CD4-positive, CD25-positive, alpha-beta regulatory T cell (primary cell): ENCODE results near the gene BRF1. TPM values are rescaled to one million over a fixed set of nuclear protein-coding genes. Genes with fewer than 3 reads are reported as not detected.
A peak's percentile ranks its signal among the peaks of the same experiment; 100 is the strongest.

Source experiments
- ATAC-seq, 2 donors: fragments of 150-1000 bp; cut with Tn5 transposase; one replicate each; pipeline ENCODE4 v1.10.0; 2021; ENCODE audit warnings: low read depth in 2 of 2, moderate number of reproducible peaks in 2 of 2, moderate library complexity in 1 of 2
- DNase-seq, 3 donors: peaks; one replicate each; pipeline versions ENCODE4 v3.0.0 to v3.0.0-alpha.2; 2012 to 2022; ENCODE audit warnings: mixed read lengths in 1 of 3
- H3K27ac ChIP-seq: one replicate; pipeline ENCODE4 v1.7.0; 2013; ENCODE audit warnings: mild to moderate bottlenecking, low read length; ENCODE audit not compliant: insufficient read depth, poor library complexity, severe bottlenecking
- H3K27me3 ChIP-seq: one replicate; pipeline ENCODE4 v1.7.0; 2013; ENCODE audit warnings: low read length; ENCODE audit not compliant: control insufficient read depth, insufficient read depth
- H3K36me3 ChIP-seq: one replicate; pipeline ENCODE4 v1.7.0; 2013; ENCODE audit warnings: mild to moderate bottlenecking, low read length, moderate library complexity; ENCODE audit not compliant: control insufficient read depth, insufficient read depth
- H3K4me1 ChIP-seq: 2 replicates; pipeline ENCODE4 v1.7.0; 2013; ENCODE audit warnings: mild to moderate bottlenecking, low read length; ENCODE audit not compliant: insufficient read depth, control insufficient read depth, poor library complexity, severe bottlenecking
- H3K4me3 ChIP-seq: one replicate; pipeline ENCODE4 v1.7.0; 2013; ENCODE audit warnings: low read depth, mild to moderate bottlenecking, low read length, moderate library complexity
- H3K9me3 ChIP-seq, 2 experiments: 1 replicate in 1 of 2; 2 replicates in 1 of 2; pipeline ENCODE4 v1.7.0; 2013; ENCODE audit warnings: low read length in 2 of 2, mild to moderate bottlenecking in 1 of 2, moderate library complexity in 1 of 2; ENCODE audit not compliant: control insufficient read depth in 2 of 2
- H3K27ac Mint-ChIP-seq, 3 donors: one replicate each; pipeline ENCODE4 v1.8.0; 2020 to 2022; ENCODE audit warnings: mild to moderate bottlenecking in 3 of 3, mixed read lengths in 3 of 3, moderate library complexity in 2 of 3
- H3K27me3 Mint-ChIP-seq: one replicate; pipeline ENCODE4 v1.8.0; 2022; ENCODE audit warnings: mild to moderate bottlenecking, mixed read lengths
- H3K36me3 Mint-ChIP-seq: one replicate; pipeline ENCODE4 v1.8.0; 2020; ENCODE audit warnings: mixed read lengths
- H3K4me1 Mint-ChIP-seq, 4 donors: one replicate each; pipeline ENCODE4 v1.8.0; 2020 to 2022; ENCODE audit warnings: mixed read lengths in 4 of 4, mild to moderate bottlenecking in 1 of 4
- H3K4me3 Mint-ChIP-seq, 4 donors: one replicate each; pipeline ENCODE4 v1.8.0; 2020 to 2022; ENCODE audit warnings: mild to moderate bottlenecking in 4 of 4, mixed read lengths in 4 of 4, moderate library complexity in 3 of 4
- H3K9me3 Mint-ChIP-seq, 7 donors: one replicate each; pipeline ENCODE4 v1.8.0; 2020 to 2022; ENCODE audit warnings: mixed read lengths in 7 of 7, mild to moderate bottlenecking in 3 of 7, moderate library complexity in 2 of 7
- polyA plus RNA-seq, 4 donors: library from polyadenylated mRNA; unstranded; fragments of 300-500 nt; fragmentation: Illumina TruSeq; gene quantifications; one replicate each; pipeline ENCODE4 v1.2.3, GENCODE V29; 2021
- total RNA-seq: library from RNA; stranded (reverse); gene quantifications from one replicate; pipeline ENCODE4 v1.2.3, GENCODE V29; 2022

Gene BRF1
- total and polyA plus RNA-seq, 5 donors from 2014 or later: 5.6 to 58.9 (median 7.6) TPM

- DNase-seq (no peak), ATAC-seq (no peak)
- Mint-ChIP-seq H3K4me3 (peak overlapping the region in 1 of 4 donors; percentile 38), H3K27me3 (peaks cover 22% of the 10 kb centered on the region), H3K4me1 (peaks cover 0 to 34% (median 12%) of the 10 kb centered on the region in 4 donors), H3K9me3 (peaks cover 0 to 1% (median 0%) of the 10 kb centered on the region in 7 donors), H3K36me3 (no peaks in the 10 kb centered on the region), H3K27ac (no peak overlapping the region)
- Histone ChIP-seq H3K4me1 (peaks cover 37% of the 10 kb centered on the region), H3K9me3 (no peaks in the 10 kb centered on the region), H3K27me3 (peaks cover 3% of the 10 kb centered on the region), H3K36me3 (no peaks in the 10 kb centered on the region), H3K4me3 (no peak overlapping the region), H3K27ac (no peak overlapping the region)
Measured at GRCh38 chr14:105171004-105171673, 129.7 kb downstream of the BRF1 start.

- Mint-ChIP-seq H3K4me1 (peaks cover 0 to 33% (median 12%) of the 10 kb centered on the region in 4 donors), H3K27ac (no peak overlapping the region), H3K9me3 (peaks cover 0 to 1% (median 0%) of the 10 kb centered on the region in 7 donors), H3K4me3 (peak overlapping the region; percentile 66 to 88 (median 72)), H3K36me3 (no peaks in the 10 kb centered on the region), H3K27me3 (peaks cover 22% of the 10 kb centered on the region)
- Histone ChIP-seq H3K4me3 (no peak overlapping the region), H3K4me1 (peaks cover 35% of the 10 kb centered on the region), H3K36me3 (no peaks in the 10 kb centered on the region), H3K9me3 (no peaks in the 10 kb centered on the region), H3K27ac (no peak overlapping the region), H3K27me3 (peaks cover 3% of the 10 kb centered on the region)
- DNase-seq (no peak), ATAC-seq (no peak)
Measured at GRCh38 chr14:105169776-105170655, 130.8 kb downstream of the BRF1 start.

DNA sequence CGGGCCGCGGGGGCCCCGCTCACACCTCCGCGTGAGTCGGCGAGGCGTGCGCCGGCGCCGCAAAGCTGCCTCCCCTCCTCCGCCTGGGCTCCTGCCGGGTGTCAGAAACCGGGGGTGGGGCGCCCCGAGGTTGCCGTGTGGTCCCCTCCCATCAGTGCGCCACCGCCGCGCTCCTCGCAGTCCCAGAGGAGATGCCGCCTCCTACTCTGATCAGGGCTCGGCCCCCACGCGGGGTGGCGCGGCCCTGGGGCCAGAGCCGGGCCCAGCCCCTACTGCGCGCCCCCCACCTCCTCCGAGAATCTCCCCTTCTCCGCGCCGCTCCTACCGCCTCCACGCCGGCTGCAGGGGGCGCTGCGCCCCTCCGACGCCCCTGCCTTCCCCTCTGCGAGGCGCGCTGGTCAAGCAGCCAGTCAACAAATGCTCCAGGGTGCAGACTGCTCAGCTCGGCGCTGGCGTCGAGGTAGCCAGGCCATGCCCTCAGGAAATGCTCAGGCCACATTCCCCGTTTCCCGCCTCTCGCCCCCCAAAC is 131.8 kb downstream of the BRF1 start:
- Mint-ChIP-seq H3K27ac (no peak overlapping the region), H3K4me1 (peaks cover 0 to 23% (median 9%) of the 10 kb centered on the region in 4 donors), H3K4me3 (peak overlapping the region; percentile 21 to 72 (median 66)), H3K36me3 (no peaks in the 10 kb centered on the region), H3K27me3 (peaks cover 22% of the 10 kb centered on the region), H3K9me3 (peaks cover 0 to 1% (median 0%) of the 10 kb centered on the region in 7 donors)
- no peaks in the 10 kb centered on the region for H3K9me3 ChIP-seq
- H3K27ac ChIP-seq: no peak overlapping the region
- peaks cover 3% of the 10 kb centered on the region for H3K27me3 ChIP-seq
- no peak overlapping the region for H3K4me3 ChIP-seq
- DNase-seq (peak in 2 of 3 donors; percentile 20 to 34), ATAC-seq (peak in 1 of 2 donors; percentile 17)
- H3K4me1 ChIP-seq: peaks cover 25% of the 10 kb centered on the region
- H3K36me3 ChIP-seq: no peaks in the 10 kb centered on the region

GRCh38 chr14:105168496-105168978 is 132.3 kb downstream of the BRF1 start, which contains the start of gene JAG2:
TSS of gene JAG2 (minus strand) at chr14:105168776. CDS start at chr14:105168420, 356 bp downstream.
- H3K27me3 Mint-ChIP-seq: peaks cover 22% of the 10 kb centered on the region
- peak in 2 of 3 donors; percentile 43 to 50 for DNase-seq
- Histone ChIP-seq H3K27ac (no peak within 1 kb of the TSS), H3K36me3 (no peaks in the 10 kb centered on the region), H3K4me1 (peaks cover 24% of the 10 kb centered on the region), H3K27me3 (peaks cover 3% of the 10 kb centered on the region), H3K4me3 (no peak within 1 kb of the TSS), H3K9me3 (no peaks in the 10 kb centered on the region)
- peak; percentile 23 to 45 for ATAC-seq
- no peak within 1 kb of the TSS for H3K27ac Mint-ChIP-seq
- H3K9me3 Mint-ChIP-seq: peaks cover 0 to 1% (median 0%) of the 10 kb centered on the region in 7 donors
- peak within 1 kb of the TSS; percentile 66 to 88 (median 72) for H3K4me3 Mint-ChIP-seq
- no peaks in the 10 kb centered on the region for H3K36me3 Mint-ChIP-seq
- H3K4me1 Mint-ChIP-seq: peaks cover 0 to 22% (median 9%) of the 10 kb centered on the region in 4 donors

- Histone ChIP-seq H3K4me3 (no peak overlapping the region), H3K36me3 (no peaks in the 10 kb centered on the region), H3K27ac (no peak overlapping the region), H3K27me3 (peaks cover 3% of the 10 kb centered on the region), H3K4me1 (peaks cover 24% of the 10 kb centered on the region), H3K9me3 (no peaks in the 10 kb centered on the region)
- H3K4me3 Mint-ChIP-seq: peak overlapping the region in 1 of 4 donors; percentile 26
- H3K27me3 Mint-ChIP-seq: peaks cover 22% of the 10 kb centered on the region
- no peak overlapping the region for H3K27ac Mint-ChIP-seq
- H3K9me3 Mint-ChIP-seq: peaks cover 0 to 1% (median 0%) of the 10 kb centered on the region in 7 donors
- no peak for DNase-seq
- H3K36me3 Mint-ChIP-seq: no peaks in the 10 kb centered on the region
- no peak for ATAC-seq
- H3K4me1 Mint-ChIP-seq: peaks cover 0 to 22% (median 9%) of the 10 kb centered on the region in 4 donors
Measured at GRCh38 chr14:105168093-105168420, 132.7 kb downstream of the BRF1 start.

GRCh38 chr14:105167303-105168092 is 133.3 kb downstream of the BRF1 start:
- H3K27me3 Mint-ChIP-seq: peaks cover 22% of the 10 kb centered on the region
- no peaks in the 10 kb centered on the region for H3K36me3 ChIP-seq
- H3K9me3 ChIP-seq: no peaks in the 10 kb centered on the region
- no peak overlapping the region for H3K27ac ChIP-seq
- peaks cover 0 to 1% (median 0%) of the 10 kb centered on the region in 7 donors for H3K9me3 Mint-ChIP-seq
- H3K36me3 Mint-ChIP-seq: no peaks in the 10 kb centered on the region
- H3K4me1 Mint-ChIP-seq: peaks cover 0 to 22% (median 9%) of the 10 kb centered on the region in 4 donors
- peaks cover 24% of the 10 kb centered on the region for H3K4me1 ChIP-seq
- no peak overlapping the region for H3K27ac Mint-ChIP-seq
- DNase-seq: peak in 1 of 3 donors; percentile 12
- H3K27me3 ChIP-seq: peaks cover 3% of the 10 kb centered on the region
- H3K4me3 ChIP-seq: no peak overlapping the region
- peak overlapping the region in 2 of 4 donors; percentile 26 to 50 for H3K4me3 Mint-ChIP-seq
- ATAC-seq: no peak
